K562 (cell line): ENCODE measurements around the gene MPIG6B. TPM values are rescaled to one million over a fixed set of nuclear protein-coding genes. Genes with fewer than 3 reads are reported as not detected.
A peak's percentile ranks its signal among the peaks of the same experiment; 100 is the strongest.

Experiments used
- ARNT ChIP-seq, 2 experiments: fragments of 450-650 bp; IDR thresholded peaks; 2 replicates each; pipeline ENCODE4 v1.6.1; 2016; ENCODE audit warnings: mild to moderate bottlenecking in 1 of 2
- HNRNPUL1 ChIP-seq: fragments of 200-400 bp; formaldehyde crosslinking; IDR thresholded peaks from 2 replicates; pipeline ENCODE4 v1.6.1; 2017; ENCODE audit warnings: low read length
- MYC ChIP-seq, 2 experiments: fragments of 250-450 bp in 1 of 2; sonication (Bioruptor Pico) in 1 of 2; IDR thresholded peaks; 2 replicates each; pipeline versions ENCODE4 v1.5.1 to v1.6.1; 2012 to 2021; ENCODE audit warnings: low read depth in 2 of 2, borderline replicate concordance in 1 of 2, improper control_type of control experiment in 1 of 2, low read length in 1 of 2, mild to moderate bottlenecking in 1 of 2, moderate library complexity in 1 of 2
- RBBP5 ChIP-seq: fragments of 200-600 bp; sonication (generic); IDR thresholded peaks from 2 replicates; pipeline ENCODE4 v1.6.1; 2012; ENCODE audit warnings: borderline replicate concordance, mild to moderate bottlenecking, low read length, control low read depth, inconsistent platforms; ENCODE audit not compliant: insufficient read depth, poor library complexity, severe bottlenecking
- SMAD3 ChIP-seq: fragments of 450-650 bp; formaldehyde crosslinking; conservative IDR thresholded peaks from 2 replicates; pipeline ENCODE4 v1.4.0; 2020; ENCODE audit warnings: mild to moderate bottlenecking
- TAF7 ChIP-seq: fragments of 450-650 bp; IDR thresholded peaks from 2 replicates; pipeline ENCODE4 v1.6.1; 2016; ENCODE audit warnings: missing genetic modification characterization, missing compliant biosample characterization
- ZBTB7A ChIP-seq: IDR thresholded peaks from 2 replicates; pipeline ENCODE4 v1.6.1; 2011; ENCODE audit warnings: low read depth, mild to moderate bottlenecking, low read length, moderate library complexity, borderline replicate concordance; ENCODE audit not compliant: control insufficient read depth
- polyA plus RNA-seq, 8 experiments: library from polyadenylated mRNA; depleted of rRNA in 4 of 8; stranded (reverse) in 5 of 8; unstranded in 3 of 8; fragments of >200 nt; fragmentation: Nextera tagmentation in 2 of 8; fragmentation: Illumina TruSeq in 1 of 8; extraction: Ambion mirVana in 2 of 8; extraction: Trizol in 1 of 8; gene quantifications; 2 replicates each; pipeline versions ENCODE4 v1.2.1 to v1.2.3, GENCODE V29; 2011 to 2014; ENCODE audit warnings: inconsistent platforms in 1 of 8, missing spikeins in 1 of 8
- total RNA-seq, 7 experiments: library from RNA; depleted of rRNA in 6 of 7; stranded (reverse); fragments of >200 nt in 6 of 7; fragmentation: Illumina TruSeq in 2 of 7; extraction: Trizol in 2 of 7; gene quantifications; 2 replicates each; pipeline versions ENCODE4 v1.2.1 to v1.2.3, GENCODE V29; 2011 to 2021; ENCODE audit warnings: low replicate concordance in 1 of 7
- TF ChIP-seq, protein P1 (sequence below): fragments of 200-600 bp; sonication (generic); IDR thresholded peaks from one replicate; pipeline ENCODE4 v1.6.1; 2012; ENCODE audit warnings: mild to moderate bottlenecking, low read depth, low read length, inconsistent platforms
- TF ChIP-seq, protein P2 (sequence below): fragments of 250-450 bp; sonication (Bioruptor Pico); IDR thresholded peaks from 2 replicates; pipeline ENCODE4 v1.4.0; 2020; ENCODE audit warnings: mild to moderate bottlenecking
- TF ChIP-seq, protein P3 (sequence below): sonication (generic); formaldehyde crosslinking; IDR thresholded peaks from 2 replicates; pipeline ENCODE4 v1.8.1; 2023; ENCODE audit warnings: mild to moderate bottlenecking, missing genetic modification reagents

MPIG6B gene
- total and polyA plus RNA-seq, 9 of the 15 experiments (the other 6 are each of a cell fraction or from before 2014, with no cell fraction given) = 0.11 to 1.2 (median 0.28) TPM; not detected in 1

DNA sequence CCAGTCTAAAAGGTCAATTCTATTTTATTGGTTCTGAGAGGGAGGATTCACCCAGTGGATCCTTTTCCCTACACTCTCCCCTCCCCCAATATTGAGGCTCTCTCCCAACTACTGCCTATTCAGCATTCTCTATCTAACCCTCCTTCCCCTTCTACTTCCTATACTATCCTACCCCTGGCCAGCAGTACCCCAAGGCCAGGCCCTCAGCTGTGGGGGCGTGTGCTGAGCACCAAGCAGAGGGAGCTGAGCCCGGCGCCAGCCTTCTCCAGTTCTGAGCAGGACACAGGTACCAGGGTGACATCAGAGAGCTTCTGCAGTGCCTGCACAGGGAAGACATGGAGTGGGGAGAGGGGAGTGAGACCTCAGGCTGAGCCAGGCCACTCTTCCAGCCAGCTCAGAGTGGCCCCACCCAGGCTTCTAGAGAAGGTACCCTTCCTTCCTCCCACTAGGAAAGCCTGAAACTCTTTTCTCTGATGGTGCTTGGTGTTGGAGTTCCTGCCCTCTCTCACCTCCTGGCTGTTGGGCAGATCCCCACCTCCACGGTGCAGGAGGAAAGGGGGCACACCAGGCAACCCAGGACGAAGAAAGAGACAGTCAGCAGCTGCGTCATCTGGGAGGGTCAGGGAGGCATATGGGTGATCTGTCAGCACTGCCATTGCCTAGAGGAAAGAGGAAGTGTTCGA is 4.0 kb downstream of the MPIG6B start (continued):
- TF ChIP-seq, protein P1, sequence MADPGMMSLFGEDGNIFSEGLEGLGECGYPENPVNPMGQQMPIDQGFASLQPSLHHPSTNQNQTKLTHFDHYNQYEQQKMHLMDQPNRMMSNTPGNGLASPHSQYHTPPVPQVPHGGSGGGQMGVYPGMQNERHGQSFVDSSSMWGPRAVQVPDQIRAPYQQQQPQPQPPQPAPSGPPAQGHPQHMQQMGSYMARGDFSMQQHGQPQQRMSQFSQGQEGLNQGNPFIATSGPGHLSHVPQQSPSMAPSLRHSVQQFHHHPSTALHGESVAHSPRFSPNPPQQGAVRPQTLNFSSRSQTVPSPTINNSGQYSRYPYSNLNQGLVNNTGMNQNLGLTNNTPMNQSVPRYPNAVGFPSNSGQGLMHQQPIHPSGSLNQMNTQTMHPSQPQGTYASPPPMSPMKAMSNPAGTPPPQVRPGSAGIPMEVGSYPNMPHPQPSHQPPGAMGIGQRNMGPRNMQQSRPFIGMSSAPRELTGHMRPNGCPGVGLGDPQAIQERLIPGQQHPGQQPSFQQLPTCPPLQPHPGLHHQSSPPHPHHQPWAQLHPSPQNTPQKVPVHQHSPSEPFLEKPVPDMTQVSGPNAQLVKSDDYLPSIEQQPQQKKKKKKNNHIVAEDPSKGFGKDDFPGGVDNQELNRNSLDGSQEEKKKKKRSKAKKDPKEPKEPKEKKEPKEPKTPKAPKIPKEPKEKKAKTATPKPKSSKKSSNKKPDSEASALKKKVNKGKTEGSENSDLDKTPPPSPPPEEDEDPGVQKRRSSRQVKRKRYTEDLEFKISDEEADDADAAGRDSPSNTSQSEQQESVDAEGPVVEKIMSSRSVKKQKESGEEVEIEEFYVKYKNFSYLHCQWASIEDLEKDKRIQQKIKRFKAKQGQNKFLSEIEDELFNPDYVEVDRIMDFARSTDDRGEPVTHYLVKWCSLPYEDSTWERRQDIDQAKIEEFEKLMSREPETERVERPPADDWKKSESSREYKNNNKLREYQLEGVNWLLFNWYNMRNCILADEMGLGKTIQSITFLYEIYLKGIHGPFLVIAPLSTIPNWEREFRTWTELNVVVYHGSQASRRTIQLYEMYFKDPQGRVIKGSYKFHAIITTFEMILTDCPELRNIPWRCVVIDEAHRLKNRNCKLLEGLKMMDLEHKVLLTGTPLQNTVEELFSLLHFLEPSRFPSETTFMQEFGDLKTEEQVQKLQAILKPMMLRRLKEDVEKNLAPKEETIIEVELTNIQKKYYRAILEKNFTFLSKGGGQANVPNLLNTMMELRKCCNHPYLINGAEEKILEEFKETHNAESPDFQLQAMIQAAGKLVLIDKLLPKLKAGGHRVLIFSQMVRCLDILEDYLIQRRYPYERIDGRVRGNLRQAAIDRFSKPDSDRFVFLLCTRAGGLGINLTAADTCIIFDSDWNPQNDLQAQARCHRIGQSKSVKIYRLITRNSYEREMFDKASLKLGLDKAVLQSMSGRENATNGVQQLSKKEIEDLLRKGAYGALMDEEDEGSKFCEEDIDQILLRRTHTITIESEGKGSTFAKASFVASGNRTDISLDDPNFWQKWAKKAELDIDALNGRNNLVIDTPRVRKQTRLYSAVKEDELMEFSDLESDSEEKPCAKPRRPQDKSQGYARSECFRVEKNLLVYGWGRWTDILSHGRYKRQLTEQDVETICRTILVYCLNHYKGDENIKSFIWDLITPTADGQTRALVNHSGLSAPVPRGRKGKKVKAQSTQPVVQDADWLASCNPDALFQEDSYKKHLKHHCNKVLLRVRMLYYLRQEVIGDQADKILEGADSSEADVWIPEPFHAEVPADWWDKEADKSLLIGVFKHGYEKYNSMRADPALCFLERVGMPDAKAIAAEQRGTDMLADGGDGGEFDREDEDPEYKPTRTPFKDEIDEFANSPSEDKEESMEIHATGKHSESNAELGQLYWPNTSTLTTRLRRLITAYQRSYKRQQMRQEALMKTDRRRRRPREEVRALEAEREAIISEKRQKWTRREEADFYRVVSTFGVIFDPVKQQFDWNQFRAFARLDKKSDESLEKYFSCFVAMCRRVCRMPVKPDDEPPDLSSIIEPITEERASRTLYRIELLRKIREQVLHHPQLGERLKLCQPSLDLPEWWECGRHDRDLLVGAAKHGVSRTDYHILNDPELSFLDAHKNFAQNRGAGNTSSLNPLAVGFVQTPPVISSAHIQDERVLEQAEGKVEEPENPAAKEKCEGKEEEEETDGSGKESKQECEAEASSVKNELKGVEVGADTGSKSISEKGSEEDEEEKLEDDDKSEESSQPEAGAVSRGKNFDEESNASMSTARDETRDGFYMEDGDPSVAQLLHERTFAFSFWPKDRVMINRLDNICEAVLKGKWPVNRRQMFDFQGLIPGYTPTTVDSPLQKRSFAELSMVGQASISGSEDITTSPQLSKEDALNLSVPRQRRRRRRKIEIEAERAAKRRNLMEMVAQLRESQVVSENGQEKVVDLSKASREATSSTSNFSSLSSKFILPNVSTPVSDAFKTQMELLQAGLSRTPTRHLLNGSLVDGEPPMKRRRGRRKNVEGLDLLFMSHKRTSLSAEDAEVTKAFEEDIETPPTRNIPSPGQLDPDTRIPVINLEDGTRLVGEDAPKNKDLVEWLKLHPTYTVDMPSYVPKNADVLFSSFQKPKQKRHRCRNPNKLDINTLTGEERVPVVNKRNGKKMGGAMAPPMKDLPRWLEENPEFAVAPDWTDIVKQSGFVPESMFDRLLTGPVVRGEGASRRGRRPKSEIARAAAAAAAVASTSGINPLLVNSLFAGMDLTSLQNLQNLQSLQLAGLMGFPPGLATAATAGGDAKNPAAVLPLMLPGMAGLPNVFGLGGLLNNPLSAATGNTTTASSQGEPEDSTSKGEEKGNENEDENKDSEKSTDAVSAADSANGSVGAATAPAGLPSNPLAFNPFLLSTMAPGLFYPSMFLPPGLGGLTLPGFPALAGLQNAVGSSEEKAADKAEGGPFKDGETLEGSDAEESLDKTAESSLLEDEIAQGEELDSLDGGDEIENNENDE = no peak
- TF ChIP-seq, protein P2, sequence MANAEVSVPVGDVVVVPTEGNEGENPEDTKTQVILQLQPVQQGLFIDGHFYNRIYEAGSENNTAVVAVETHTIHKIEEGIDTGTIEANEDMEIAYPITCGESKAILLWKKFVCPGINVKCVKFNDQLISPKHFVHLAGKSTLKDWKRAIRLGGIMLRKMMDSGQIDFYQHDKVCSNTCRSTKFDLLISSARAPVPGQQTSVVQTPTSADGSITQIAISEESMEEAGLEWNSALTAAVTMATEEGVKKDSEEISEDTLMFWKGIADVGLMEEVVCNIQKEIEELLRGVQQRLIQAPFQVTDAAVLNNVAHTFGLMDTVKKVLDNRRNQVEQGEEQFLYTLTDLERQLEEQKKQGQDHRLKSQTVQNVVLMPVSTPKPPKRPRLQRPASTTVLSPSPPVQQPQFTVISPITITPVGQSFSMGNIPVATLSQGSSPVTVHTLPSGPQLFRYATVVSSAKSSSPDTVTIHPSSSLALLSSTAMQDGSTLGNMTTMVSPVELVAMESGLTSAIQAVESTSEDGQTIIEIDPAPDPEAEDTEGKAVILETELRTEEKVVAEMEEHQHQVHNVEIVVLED (CRISPR knock-in tag) = 0 out of 2 replicates have a peak, but pooled peaks have one; percentile 11
- TF ChIP-seq HNRNPUL1 = peak; percentile 59; the same call in 1 of the 2 replicates
- 0 out of 2 replicates have a peak, but pooled peaks have one; percentile 9 for TF ChIP-seq SMAD3 (CRISPR knock-in tag)
- TF ChIP-seq, protein P3, sequence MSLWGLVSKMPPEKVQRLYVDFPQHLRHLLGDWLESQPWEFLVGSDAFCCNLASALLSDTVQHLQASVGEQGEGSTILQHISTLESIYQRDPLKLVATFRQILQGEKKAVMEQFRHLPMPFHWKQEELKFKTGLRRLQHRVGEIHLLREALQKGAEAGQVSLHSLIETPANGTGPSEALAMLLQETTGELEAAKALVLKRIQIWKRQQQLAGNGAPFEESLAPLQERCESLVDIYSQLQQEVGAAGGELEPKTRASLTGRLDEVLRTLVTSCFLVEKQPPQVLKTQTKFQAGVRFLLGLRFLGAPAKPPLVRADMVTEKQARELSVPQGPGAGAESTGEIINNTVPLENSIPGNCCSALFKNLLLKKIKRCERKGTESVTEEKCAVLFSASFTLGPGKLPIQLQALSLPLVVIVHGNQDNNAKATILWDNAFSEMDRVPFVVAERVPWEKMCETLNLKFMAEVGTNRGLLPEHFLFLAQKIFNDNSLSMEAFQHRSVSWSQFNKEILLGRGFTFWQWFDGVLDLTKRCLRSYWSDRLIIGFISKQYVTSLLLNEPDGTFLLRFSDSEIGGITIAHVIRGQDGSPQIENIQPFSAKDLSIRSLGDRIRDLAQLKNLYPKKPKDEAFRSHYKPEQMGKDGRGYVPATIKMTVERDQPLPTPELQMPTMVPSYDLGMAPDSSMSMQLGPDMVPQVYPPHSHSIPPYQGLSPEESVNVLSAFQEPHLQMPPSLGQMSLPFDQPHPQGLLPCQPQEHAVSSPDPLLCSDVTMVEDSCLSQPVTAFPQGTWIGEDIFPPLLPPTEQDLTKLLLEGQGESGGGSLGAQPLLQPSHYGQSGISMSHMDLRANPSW (CRISPR knock-in tag) = peak; percentile 61; the same call in 1 of the 2 replicates
- no peak for TF ChIP-seq MYC (IDR thresholded peaks at IDR 0.05; ENCODE audit: low read depth, low read length)
- TF ChIP-seq MYC (CRISPR knock-in tag; IDR thresholded peaks at IDR 0.05; ENCODE audit: borderline replicate concordance, low read depth) = peak; percentile 66; the same call in 1 of the 2 replicates
- TF ChIP-seq ZBTB7A = peak; percentile 55; the same call in 1 of the 2 replicates
- TF ChIP-seq RBBP5 = peak; percentile 64
- peak; percentile 30; the same call in 1 of the 2 replicates for TF ChIP-seq TAF7 (tag)
- TF ChIP-seq ARNT (IDR thresholded peaks at IDR 0.05) = no peak
